Measurements from ENCODE around the gene PPEF2.

Gene PPEF2

GRCh38 chr4:75830906-75831305 is 71.3 kb downstream of the PPEF2 start:
- no peak for DNase-seq (ENCODE audit: low read depth)

GRCh38 chr4:75823812-75824211 is 78.4 kb downstream of the PPEF2 start:
- DNase-seq (ENCODE audit: low read depth) = no peak

- no peak for DNase-seq (ENCODE audit: low read depth)
Observed at GRCh38 chr4:75822416-75822815, 79.8 kb downstream of the PPEF2 start.

- DNase-seq (ENCODE audit: low read depth) = no peak
Observed at GRCh38 chr4:75821966-75822365, 80.3 kb downstream of the PPEF2 start.

- DNase-seq (ENCODE audit: low read depth) = no peak
Observed at GRCh38 chr4:75821216-75821615, 81.0 kb downstream of the PPEF2 start.

- DNase-seq (ENCODE audit: low read depth) = no peak
Observed at GRCh38 chr4:75820676-75821075, 81.6 kb downstream of the PPEF2 start.

GRCh38 chr4:75820197-75820596 is 82.1 kb downstream of the PPEF2 start:
- no peak for DNase-seq (ENCODE audit: low read depth)

- no peak for DNase-seq (ENCODE audit: low read depth)
Observed at GRCh38 chr4:75819121-75819520, 83.1 kb downstream of the PPEF2 start.

GRCh38 chr4:75817901-75818300 is 84.4 kb downstream of the PPEF2 start:
- no peak for DNase-seq (ENCODE audit: low read depth)

All from stimulated activated CD8-positive, alpha-beta memory T cell treated with anti-CD3 and anti-CD28 coated beads, Interleukin-12 subunit alpha, Interleukin-12 subunit beta, amount 100 ng/mL, for 1 hour (primary cell).